HCT116 (cell line): Measurements from ENCODE around the gene CD68. TPM values are rescaled to one million over a fixed set of nuclear protein-coding genes. Genes with fewer than 3 reads are reported as not detected.

Experiments used
- ATAC-seq: fragments of 200-7000 bp; cut with Tn5 transposase; 2 replicates; pipeline ENCODE4 v1.9.1; 2020; ENCODE audit warnings: mild to moderate bottlenecking, moderate library complexity
- BruUV-seq: library from RNA; stranded (reverse); fragments of 400-500 nt; replicated peaks from 2 replicates; lab custom pipeline; 2021; lab: Mats Ljungman, UMichigan
- CTCF ChIA-PET: fragments of 300-600 bp; sonication (Branson Sonifier 250); formaldehyde crosslinking; loops from one replicate; lab custom pipeline; 2021; ENCODE audit warnings: antibody characterized with exemption; lab: Charles Lee
- POLR2A ChIA-PET: fragments of 300-600, 350-600 bp; sonication (Branson Sonifier 250); formaldehyde crosslinking; loops from one replicate; lab custom pipeline; 2021; ENCODE audit warnings: antibody characterized with exemption; lab: Charles Lee
- RAD21 ChIA-PET, 2 experiments: fragments of 300-600 bp; sonication (Branson Sonifier 250); formaldehyde crosslinking; loops; one replicate each; lab custom pipeline; 2023; ENCODE audit warnings: low total read pairs in 2 of 2; ENCODE audit not compliant: uncharacterized antibody in 2 of 2, unreplicated experiment in 2 of 2, low non-redundant PET in 1 of 2; lab: Charles Lee
- DNase-seq: peaks from one replicate; pipeline ENCODE4 v3.0.0-alpha.2; 2010; ENCODE audit warnings: low read depth, low spot score
- H2AFZ ChIP-seq: fragments of 200-600 bp; shearing (Covaris generic), sonication (generic); 2 replicates; pipeline ENCODE4 v1.6.1; 2017; ENCODE audit warnings: low read depth, mixed run types, mixed read lengths, antibody characterized with exemption, low read length; ENCODE audit not compliant: poor library complexity, severe bottlenecking
- H3K27ac ChIP-seq: 2 replicates; pipeline ENCODE4 v1.5.1; 2012; ENCODE audit warnings: low read depth, low read length
- H3K27me3 ChIP-seq: fragments of 200-600 bp; sonication (generic); 2 replicates; pipeline ENCODE4 v1.6.1; 2016; ENCODE audit warnings: mixed run types, low read length, mixed read lengths; ENCODE audit not compliant: insufficient read depth
- H3K36me3 ChIP-seq, 2 experiments: fragments of 200-500 bp in 1 of 2; fragments of 200-600 bp in 1 of 2; sonication (Bioruptor generic) in 1 of 2; sonication (generic) in 1 of 2; 2 replicates each; pipeline versions ENCODE4 v1.5.1 to v1.6.1; 2014 to 2016; ENCODE audit warnings: low read length in 2 of 2, inconsistent platforms in 1 of 2, mixed read lengths in 1 of 2, mixed run types in 1 of 2; ENCODE audit not compliant: insufficient read depth in 2 of 2, control insufficient read depth in 1 of 2
- H3K4me1 ChIP-seq, 2 experiments: fragments of 200-600 bp in 1 of 2; sonication (generic) in 1 of 2; 2 replicates each; pipeline versions ENCODE4 v1.5.1 to v1.6.1; 2012 to 2017; ENCODE audit warnings: low read length in 2 of 2, inconsistent platforms in 1 of 2, mild to moderate bottlenecking in 1 of 2, mixed read lengths in 1 of 2, mixed run types in 1 of 2, moderate library complexity in 1 of 2; ENCODE audit not compliant: insufficient read depth in 2 of 2, control insufficient read depth in 1 of 2
- H3K4me2 ChIP-seq: fragments of 200-600 bp; sonication (generic); 2 replicates; pipeline ENCODE4 v1.6.1; 2017; ENCODE audit warnings: mixed run types, low read length, mixed read lengths
- H3K4me3 ChIP-seq, 2 experiments: fragments of 200-600 bp in 1 of 2; sonication (generic) in 1 of 2; replicated peaks in 1 of 2; 2 replicates each; pipeline ENCODE4 v1.5.1; 2011 to 2016; ENCODE audit warnings: low read length in 2 of 2, control low read depth in 1 of 2, low read depth in 1 of 2, mild to moderate bottlenecking in 1 of 2, mixed read lengths in 1 of 2, mixed run types in 1 of 2
- H3K79me2 ChIP-seq: fragments of 200-600 bp; sonication (generic); 2 replicates; pipeline ENCODE4 v1.6.1; 2017; ENCODE audit warnings: mild to moderate bottlenecking, mixed run types, low read length, moderate library complexity, mixed read lengths; ENCODE audit not compliant: insufficient read depth
- H3K9ac ChIP-seq: fragments of 200-600 bp; sonication (generic); 2 replicates; pipeline ENCODE4 v1.6.1; 2016; ENCODE audit warnings: low read length, mixed read lengths
- H3K9me2 ChIP-seq: fragments of 200-600 bp; sonication (generic), shearing (Covaris generic); 2 replicates; pipeline ENCODE4 v1.6.1; 2017; ENCODE audit warnings: mixed run types, mild to moderate bottlenecking, moderate library complexity; ENCODE audit not compliant: insufficient read depth
- H3K9me3 ChIP-seq, 2 experiments: fragments of 200-500 bp in 1 of 2; fragments of 200-600 bp in 1 of 2; sonication (Bioruptor generic) in 1 of 2; sonication (generic) in 1 of 2; 2 replicates each; pipeline ENCODE4 v1.6.1; 2014 to 2017; ENCODE audit warnings: low read length in 2 of 2, mixed read lengths in 2 of 2, inconsistent platforms in 1 of 2, low read depth in 1 of 2, mild to moderate bottlenecking in 1 of 2, mixed run types in 1 of 2, moderate library complexity in 1 of 2; ENCODE audit not compliant: control insufficient read depth in 1 of 2, insufficient read depth in 1 of 2
- H4K20me1 ChIP-seq: fragments of 200-600 bp; sonication (generic), shearing (Covaris generic); 2 replicates; pipeline ENCODE4 v1.6.1; 2017; ENCODE audit warnings: mixed run types, mild to moderate bottlenecking, moderate library complexity; ENCODE audit not compliant: insufficient read depth
- CBX3 ChIP-seq: IDR thresholded peaks from 2 replicates; pipeline ENCODE4 v1.6.1; 2012; ENCODE audit warnings: low read depth
- CTCF ChIP-seq, 3 experiments: fragments of 200-600 bp in 1 of 3; sonication (generic) in 1 of 3; IDR thresholded peaks in 2 of 3; conservative IDR thresholded peaks in 1 of 3; 2 replicates each; pipeline ENCODE4 v1.5.1; 2012 to 2017; ENCODE audit warnings: low read depth in 2 of 3, low read length in 2 of 3, antibody characterized with exemption in 1 of 3, borderline replicate concordance in 1 of 3, control low read depth in 1 of 3, mild to moderate bottlenecking in 1 of 3, mixed read lengths in 1 of 3, mixed run types in 1 of 3, moderate library complexity in 1 of 3; ENCODE audit not compliant: insufficient read depth in 1 of 3
- EGR1 ChIP-seq: IDR thresholded peaks from 2 replicates; pipeline ENCODE4 v1.6.1; 2012; ENCODE audit warnings: low read depth
- ELF1 ChIP-seq: IDR thresholded peaks from 2 replicates; pipeline ENCODE4 v1.6.1; 2012; ENCODE audit warnings: low read depth, borderline replicate concordance
- EZH2 ChIP-seq: fragments of 200-600 bp; sonication (generic); IDR thresholded peaks from 2 replicates; pipeline ENCODE4 v1.6.1; 2017; ENCODE audit warnings: antibody characterized with exemption, mixed run types
- EZH2phosphoT487 ChIP-seq: fragments of 200-600 bp; IDR thresholded peaks from 2 replicates; pipeline ENCODE4 v1.6.1; 2018; ENCODE audit warnings: antibody characterized with exemption, borderline replicate concordance
- FOSL1 ChIP-seq: IDR thresholded peaks from 2 replicates; pipeline ENCODE4 v1.6.1; 2012; ENCODE audit warnings: low read depth
- JUND ChIP-seq: IDR thresholded peaks from 2 replicates; pipeline ENCODE4 v1.6.1; 2012
- MAX ChIP-seq: IDR thresholded peaks from 2 replicates; pipeline ENCODE4 v1.6.1; 2012
- POLR2A ChIP-seq: IDR thresholded peaks from 2 replicates; pipeline ENCODE4 v1.7.0; 2011; ENCODE audit warnings: borderline replicate concordance; ENCODE audit not compliant: insufficient read depth, insufficient read length; ENCODE audit errors: extremely low read depth
- POLR2AphosphoS5 ChIP-seq: IDR thresholded peaks from 2 replicates; pipeline ENCODE4 v1.6.1; 2011; ENCODE audit warnings: mild to moderate bottlenecking, low read depth, low read length, moderate library complexity
- RAD21 ChIP-seq: IDR thresholded peaks from 2 replicates; pipeline ENCODE4 v1.6.1; 2012; ENCODE audit warnings: low read depth, mild to moderate bottlenecking
- SIN3A ChIP-seq: IDR thresholded peaks from 2 replicates; pipeline ENCODE4 v1.6.1; 2012; ENCODE audit warnings: low read depth
- SP1 ChIP-seq: IDR thresholded peaks from 2 replicates; pipeline ENCODE4 v1.6.1; 2012; ENCODE audit warnings: low read depth
- SRF ChIP-seq: IDR thresholded peaks from 2 replicates; pipeline ENCODE4 v1.6.1; 2012; ENCODE audit warnings: low read depth
- YY1 ChIP-seq: IDR thresholded peaks from 2 replicates; pipeline ENCODE4 v1.6.1; 2011; ENCODE audit warnings: low read length, low read depth, moderate library complexity, mild to moderate bottlenecking; ENCODE audit not compliant: insufficient replicate concordance; ENCODE audit errors: extremely low read depth
- ZBTB33 ChIP-seq: IDR thresholded peaks from 2 replicates; pipeline ENCODE4 v1.6.1; 2011; ENCODE audit warnings: mild to moderate bottlenecking, low read length, moderate library complexity; ENCODE audit not compliant: insufficient replicate concordance; ENCODE audit errors: extremely low read depth
- ZNF274 ChIP-seq: fragments of 200-500 bp; sonication (Bioruptor generic); IDR thresholded peaks from 2 replicates; pipeline ENCODE4 v1.6.1; 2014; ENCODE audit warnings: mild to moderate bottlenecking, low read depth, low read length, inconsistent platforms
- intact Hi-C: fragments of 100-400 bp; cut with micrococcal nuclease; formaldehyde crosslinking; loops from 2 replicates; pipeline ENCODE4 v1.10.0; 2022
- total RNA-seq: library from RNA; stranded (reverse); gene quantifications from one replicate; pipeline ENCODE4 v1.2.1, GENCODE V29; 2021; ENCODE audit not compliant: unreplicated experiment
- TF ChIP-seq, protein P1 (sequence below): IDR thresholded peaks from 2 replicates; pipeline ENCODE4 v1.6.1; 2012; ENCODE audit warnings: low read depth
- TF ChIP-seq, protein P2 (sequence below): IDR thresholded peaks from 2 replicates; pipeline ENCODE4 v1.6.1; 2012

CD68 gene
- total RNA-seq, 1 experiment from 2014 or later = 7.0 TPM

- Histone ChIP-seq H3K4me2 (no peak overlapping the region), H3K27ac (no peak overlapping the region), H3K4me1 (peaks cover 6 to 16% of the 10 kb centered on the region in 2 experiments), H3K79me2 (no peaks in the 10 kb centered on the region), H3K9me3 (no peaks in the 10 kb centered on the region), H3K9me2 (no peaks in the 10 kb centered on the region), H4K20me1 (no peaks in the 10 kb centered on the region), H2AFZ (no peak overlapping the region), H3K9ac (no peak overlapping the region), H3K4me3 (no peak overlapping the region), H3K27me3 (no peaks in the 10 kb centered on the region), H3K36me3 (no peaks in the 10 kb centered on the region)
- intact Hi-C loops = no loop called here
- BruUV-seq = no TSS peak
- ChIA-PET RAD21 (no interaction called here), POLR2A (no interaction called here), CTCF (interaction anchor here (0.6 to 2.0 kb wide), 2 partner anchors 9 to 106 kb away, joined by 3 to 5 read pairs; no protein-coding TSS in a partner anchor)
- ATAC-seq (no peak), DNase-seq (no peak)
- no peak for TF ChIP-seq ZBTB33
- no peak for TF ChIP-seq EZH2
- TF ChIP-seq ELF1 = no peak
- no peak for TF ChIP-seq FOSL1
- no peak for TF ChIP-seq CBX3
- TF ChIP-seq POLR2AphosphoS5 = no peak
- TF ChIP-seq SIN3A = no peak
- no peak for TF ChIP-seq CTCF (IDR thresholded peaks at IDR 0.05 in 2 of 3, conservative IDR thresholded peaks at IDR 0.05 in 1 of 3; ENCODE audit: borderline replicate concordance in 1 of 3, insufficient read depth in 1 of 3, low read depth in 2 of 3, low read length in 2 of 3)
- TF ChIP-seq, protein P1, sequence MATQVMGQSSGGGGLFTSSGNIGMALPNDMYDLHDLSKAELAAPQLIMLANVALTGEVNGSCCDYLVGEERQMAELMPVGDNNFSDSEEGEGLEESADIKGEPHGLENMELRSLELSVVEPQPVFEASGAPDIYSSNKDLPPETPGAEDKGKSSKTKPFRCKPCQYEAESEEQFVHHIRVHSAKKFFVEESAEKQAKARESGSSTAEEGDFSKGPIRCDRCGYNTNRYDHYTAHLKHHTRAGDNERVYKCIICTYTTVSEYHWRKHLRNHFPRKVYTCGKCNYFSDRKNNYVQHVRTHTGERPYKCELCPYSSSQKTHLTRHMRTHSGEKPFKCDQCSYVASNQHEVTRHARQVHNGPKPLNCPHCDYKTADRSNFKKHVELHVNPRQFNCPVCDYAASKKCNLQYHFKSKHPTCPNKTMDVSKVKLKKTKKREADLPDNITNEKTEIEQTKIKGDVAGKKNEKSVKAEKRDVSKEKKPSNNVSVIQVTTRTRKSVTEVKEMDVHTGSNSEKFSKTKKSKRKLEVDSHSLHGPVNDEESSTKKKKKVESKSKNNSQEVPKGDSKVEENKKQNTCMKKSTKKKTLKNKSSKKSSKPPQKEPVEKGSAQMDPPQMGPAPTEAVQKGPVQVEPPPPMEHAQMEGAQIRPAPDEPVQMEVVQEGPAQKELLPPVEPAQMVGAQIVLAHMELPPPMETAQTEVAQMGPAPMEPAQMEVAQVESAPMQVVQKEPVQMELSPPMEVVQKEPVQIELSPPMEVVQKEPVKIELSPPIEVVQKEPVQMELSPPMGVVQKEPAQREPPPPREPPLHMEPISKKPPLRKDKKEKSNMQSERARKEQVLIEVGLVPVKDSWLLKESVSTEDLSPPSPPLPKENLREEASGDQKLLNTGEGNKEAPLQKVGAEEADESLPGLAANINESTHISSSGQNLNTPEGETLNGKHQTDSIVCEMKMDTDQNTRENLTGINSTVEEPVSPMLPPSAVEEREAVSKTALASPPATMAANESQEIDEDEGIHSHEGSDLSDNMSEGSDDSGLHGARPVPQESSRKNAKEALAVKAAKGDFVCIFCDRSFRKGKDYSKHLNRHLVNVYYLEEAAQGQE = no peak
- TF ChIP-seq JUND = no peak
- TF ChIP-seq, protein P2, sequence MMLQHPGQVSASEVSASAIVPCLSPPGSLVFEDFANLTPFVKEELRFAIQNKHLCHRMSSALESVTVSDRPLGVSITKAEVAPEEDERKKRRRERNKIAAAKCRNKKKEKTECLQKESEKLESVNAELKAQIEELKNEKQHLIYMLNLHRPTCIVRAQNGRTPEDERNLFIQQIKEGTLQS = no peak
- no peak for TF ChIP-seq EGR1
- no peak for TF ChIP-seq YY1
- TF ChIP-seq EZH2phosphoT487 = no peak
- TF ChIP-seq MAX = no peak
- no peak for TF ChIP-seq SP1
- TF ChIP-seq ZNF274 = no peak
- TF ChIP-seq SRF = no peak
- no peak for TF ChIP-seq POLR2A
- no peak for TF ChIP-seq RAD21
These were observed 28.0 kb upstream of the CD68 start for GRCh38 chr17:7551396-7551795.
